ENCODE data around the gene SNRPN. TPM values are rescaled to one million over a fixed set of nuclear protein-coding genes. Genes with fewer than 3 reads are reported as not detected.
"Not testable (repeated sequence)": the region's sequence is repeated elsewhere in the genome, so short reads cannot be mapped to it uniquely, and the experiment has no call there.

The SNRPN gene
- total RNA-seq, 6 experiments from 2014 or later, result 68.4 to 91.0 (median 88.8) TPM

DNA sequence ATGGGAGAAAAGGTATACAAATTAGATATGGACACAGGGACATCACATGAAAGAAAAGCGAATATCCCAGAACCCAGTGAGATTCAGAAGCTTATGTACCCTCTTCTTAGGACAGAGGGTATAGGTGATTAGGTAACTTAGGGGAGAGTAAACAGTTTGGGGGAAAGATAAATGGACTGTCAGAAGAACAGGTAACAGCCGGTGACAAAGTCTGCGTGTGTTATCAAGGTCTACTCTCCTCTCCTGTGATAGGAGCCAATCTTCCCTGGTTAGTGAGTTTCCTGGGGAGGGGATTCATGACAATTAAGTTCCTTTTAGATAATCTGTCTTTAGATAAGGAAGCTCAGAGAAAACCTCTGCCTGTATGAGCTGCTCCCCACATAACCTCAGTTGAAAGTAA lies 30.6 kb upstream of the SNRPN start:
- H3K36me3 Mint-ChIP-seq (ENCODE audit: low read depth), result peaks cover 3% of the 10 kb centered on the region; the same call in 1 of the 2 replicates
- peaks cover 26% of the 10 kb centered on the region for H3K9me3 Mint-ChIP-seq
- no peak overlapping the region for H3K4me3 Mint-ChIP-seq
- no peak for DNase-seq
- TF ChIP-seq, protein P1, sequence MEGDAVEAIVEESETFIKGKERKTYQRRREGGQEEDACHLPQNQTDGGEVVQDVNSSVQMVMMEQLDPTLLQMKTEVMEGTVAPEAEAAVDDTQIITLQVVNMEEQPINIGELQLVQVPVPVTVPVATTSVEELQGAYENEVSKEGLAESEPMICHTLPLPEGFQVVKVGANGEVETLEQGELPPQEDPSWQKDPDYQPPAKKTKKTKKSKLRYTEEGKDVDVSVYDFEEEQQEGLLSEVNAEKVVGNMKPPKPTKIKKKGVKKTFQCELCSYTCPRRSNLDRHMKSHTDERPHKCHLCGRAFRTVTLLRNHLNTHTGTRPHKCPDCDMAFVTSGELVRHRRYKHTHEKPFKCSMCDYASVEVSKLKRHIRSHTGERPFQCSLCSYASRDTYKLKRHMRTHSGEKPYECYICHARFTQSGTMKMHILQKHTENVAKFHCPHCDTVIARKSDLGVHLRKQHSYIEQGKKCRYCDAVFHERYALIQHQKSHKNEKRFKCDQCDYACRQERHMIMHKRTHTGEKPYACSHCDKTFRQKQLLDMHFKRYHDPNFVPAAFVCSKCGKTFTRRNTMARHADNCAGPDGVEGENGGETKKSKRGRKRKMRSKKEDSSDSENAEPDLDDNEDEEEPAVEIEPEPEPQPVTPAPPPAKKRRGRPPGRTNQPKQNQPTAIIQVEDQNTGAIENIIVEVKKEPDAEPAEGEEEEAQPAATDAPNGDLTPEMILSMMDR (IDR thresholded peaks at IDR 0.05), result no peak
- H3K27me3 Mint-ChIP-seq (ENCODE audit: insufficient read depth), result no peaks in the 10 kb centered on the region
- no peaks in the 10 kb centered on the region; the same call in 1 of the 2 replicates for H3K4me1 Mint-ChIP-seq (ENCODE audit: low read depth)
- H3K27ac Mint-ChIP-seq, result no peak overlapping the region

DNA sequence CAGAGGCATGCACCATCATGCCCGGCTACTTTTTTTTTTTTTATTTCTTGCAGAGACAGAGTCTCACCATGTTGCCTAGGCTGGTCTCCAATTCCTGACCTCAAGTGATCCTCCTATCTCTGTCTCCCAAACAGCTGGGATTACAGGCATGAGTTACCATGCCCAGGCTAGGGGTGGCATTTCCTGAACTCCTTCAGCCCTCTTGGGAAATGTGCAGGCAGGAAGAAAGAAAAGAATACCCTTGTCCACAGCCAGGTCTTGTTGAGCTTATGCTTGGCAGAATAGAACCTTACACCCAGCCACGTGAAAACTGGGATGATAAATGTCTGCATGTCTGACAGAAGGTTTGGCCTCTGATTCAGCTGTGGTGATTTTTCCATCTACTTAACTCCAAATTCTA lies 30.2 kb upstream of the SNRPN start:
- Mint-ChIP-seq H3K4me3 (no peak overlapping the region), H3K9me3 (peaks cover 28% of the 10 kb centered on the region), H3K27me3 (ENCODE audit: insufficient read depth) (no peaks in the 10 kb centered on the region), H3K36me3 (ENCODE audit: low read depth) (peaks cover 5% of the 10 kb centered on the region; the same call in 1 of the 2 replicates), H3K4me1 (ENCODE audit: low read depth) (no peaks in the 10 kb centered on the region; the same call in 1 of the 2 replicates), H3K27ac (no peak overlapping the region)
- TF ChIP-seq, protein P1 (IDR thresholded peaks at IDR 0.05), result no peak
- DNase-seq, result no peak

DNA sequence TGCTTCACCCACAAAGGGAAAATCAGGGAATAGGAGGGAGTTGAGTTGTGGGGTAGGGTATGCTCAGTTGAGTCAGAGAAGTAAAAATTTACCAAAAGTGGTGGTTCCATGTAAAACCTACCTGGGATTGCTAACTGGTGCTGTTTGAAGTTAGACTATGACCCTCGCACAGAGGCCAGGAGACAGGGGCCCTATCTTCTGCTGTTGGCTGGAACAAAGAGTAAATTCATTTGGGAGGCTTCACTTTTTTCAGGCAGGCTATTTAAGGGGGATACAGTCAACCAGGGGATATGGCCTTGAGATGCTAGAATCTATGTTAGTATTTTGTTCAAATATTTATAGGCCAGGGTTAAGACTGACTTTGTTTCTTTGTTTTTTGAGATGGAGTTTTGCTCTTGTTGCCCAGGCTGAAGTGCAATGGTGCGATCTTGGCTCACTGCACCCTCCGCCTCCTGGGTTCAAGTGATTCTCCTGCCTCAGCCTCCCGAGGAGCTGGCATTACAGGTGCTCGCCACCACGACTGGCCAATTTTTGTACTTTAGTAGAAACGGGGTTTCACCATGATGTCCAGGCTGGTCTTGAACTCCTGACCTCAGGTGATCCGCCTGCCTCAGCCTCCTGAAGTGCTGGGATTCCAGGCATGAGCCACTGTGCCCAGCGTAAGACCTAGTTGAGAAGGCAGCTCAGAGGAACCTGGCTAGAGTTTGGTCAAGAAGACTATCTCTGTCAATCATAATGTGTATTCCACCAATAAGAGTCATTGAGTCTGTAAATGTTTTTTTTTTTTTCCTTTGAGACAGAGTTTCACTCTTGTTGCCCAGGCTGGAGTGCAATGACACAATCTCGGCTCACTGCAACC lies 22.7 kb upstream of the SNRPN start:
- H3K4me3 Mint-ChIP-seq; DNase-seq; H3K27me3 Mint-ChIP-seq (ENCODE audit: insufficient read depth); H3K27ac Mint-ChIP-seq; H3K4me1 Mint-ChIP-seq (ENCODE audit: low read depth): not testable (repeated sequence)
- H3K36me3 Mint-ChIP-seq (ENCODE audit: low read depth), result peaks cover 10% of the 10 kb centered on the region; the same call in 1 of the 2 replicates
- H3K9me3 Mint-ChIP-seq, result peaks cover 42% of the 10 kb centered on the region

DNA sequence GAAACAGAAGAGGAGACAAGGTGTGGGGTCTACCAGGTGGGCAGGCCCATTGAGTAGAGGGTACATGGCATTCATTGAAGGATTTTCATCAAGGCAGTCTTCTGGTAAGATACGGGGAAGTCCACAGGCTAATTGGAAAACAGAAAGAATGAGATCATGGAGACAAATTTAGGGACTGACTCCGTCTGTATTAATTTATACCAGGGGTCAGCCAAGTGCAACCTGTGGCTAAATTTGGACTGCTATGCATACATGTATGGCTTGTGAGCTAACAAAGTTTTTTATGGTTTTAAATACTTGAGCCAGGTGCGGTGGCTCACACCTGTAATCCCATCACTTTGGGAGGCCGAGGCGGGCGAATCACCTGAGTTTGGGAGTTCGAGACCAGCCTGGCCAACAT lies 21.1 kb upstream of the SNRPN start:
- TF ChIP-seq, protein P1 (IDR thresholded peaks at IDR 0.05), result no peak
- Mint-ChIP-seq H3K36me3 (ENCODE audit: low read depth) (peaks cover 10% of the 10 kb centered on the region; the same call in 1 of the 2 replicates), H3K4me3 (no peak overlapping the region), H3K9me3 (peaks cover 49% of the 10 kb centered on the region), H3K4me1 (ENCODE audit: low read depth) (no peaks in the 10 kb centered on the region), H3K27me3 (ENCODE audit: insufficient read depth) (peaks cover 4% of the 10 kb centered on the region), H3K27ac (no peak overlapping the region)
- DNase-seq, result no peak

DNA sequence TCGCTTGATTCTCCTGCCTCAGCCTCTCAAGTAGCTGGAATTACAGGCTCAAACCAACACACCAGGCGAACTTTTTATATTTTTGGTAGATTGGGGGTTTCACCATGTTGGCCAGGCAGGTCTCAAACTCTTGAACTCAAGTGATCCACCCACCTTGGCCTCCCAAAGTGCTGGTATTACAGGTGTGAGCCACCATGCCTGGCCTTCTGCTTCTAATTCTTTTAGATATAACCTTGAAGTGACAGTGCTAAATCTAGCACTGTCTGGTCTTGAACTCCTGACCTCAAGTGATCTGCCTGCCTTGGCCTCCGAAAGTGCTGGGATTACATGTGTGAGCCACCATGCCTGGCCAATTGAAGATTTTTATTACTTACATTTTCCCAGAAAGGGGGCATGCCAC lies 16.6 kb upstream of the SNRPN start:
- H3K4me3 Mint-ChIP-seq; H3K4me1 Mint-ChIP-seq (ENCODE audit: low read depth); H3K27ac Mint-ChIP-seq; H3K36me3 Mint-ChIP-seq (ENCODE audit: low read depth); H3K27me3 Mint-ChIP-seq (ENCODE audit: insufficient read depth); DNase-seq: not testable (repeated sequence)
- peaks cover 43% of the 10 kb centered on the region for H3K9me3 Mint-ChIP-seq

DNA sequence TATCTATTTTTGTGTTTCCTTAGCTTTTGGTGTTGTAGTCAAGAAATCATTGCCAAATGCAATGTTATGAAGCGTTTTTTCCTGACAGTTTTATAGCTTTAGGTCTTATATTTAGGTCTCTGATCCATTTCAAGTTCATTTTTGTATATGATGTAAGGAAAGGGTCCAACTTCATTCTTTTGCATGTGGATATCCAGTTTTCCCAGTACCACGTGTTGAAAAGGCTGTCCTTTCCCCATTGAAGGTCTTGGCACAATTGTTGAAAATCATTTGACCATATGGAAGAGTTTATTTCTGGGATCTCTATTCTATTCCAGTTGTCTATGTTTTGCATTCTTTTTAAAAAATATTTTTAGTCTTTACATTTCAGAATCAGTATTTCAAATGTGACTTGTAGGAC lies 14.6 kb upstream of the SNRPN start:
- TF ChIP-seq, protein P1 (IDR thresholded peaks at IDR 0.05), result no peak
- peaks cover 31% of the 10 kb centered on the region for H3K9me3 Mint-ChIP-seq
- peaks cover 7% of the 10 kb centered on the region; the same call in 1 of the 2 replicates for H3K27me3 Mint-ChIP-seq (ENCODE audit: insufficient read depth)
- no peaks in the 10 kb centered on the region for H3K36me3 Mint-ChIP-seq (ENCODE audit: low read depth)
- DNase-seq, result no peak
- H3K27ac Mint-ChIP-seq, result no peak overlapping the region
- no peaks in the 10 kb centered on the region; the same call in 1 of the 2 replicates for H3K4me1 Mint-ChIP-seq (ENCODE audit: low read depth)
- H3K4me3 Mint-ChIP-seq, result no peak overlapping the region

Measured in HFFc6 (cell line).